CD4-positive, CD25-positive, alpha-beta regulatory T cell (primary cell): ENCODE data around the gene SRGAP3. TPM values are rescaled to one million over a fixed set of nuclear protein-coding genes. Genes with fewer than 3 reads are reported as not detected.

Source experiments
- ATAC-seq, 2 donors: fragments of 150-1000 bp; cut with Tn5 transposase; one replicate each; pipeline ENCODE4 v1.10.0; 2021; ENCODE audit warnings: low read depth in 2 of 2, moderate number of reproducible peaks in 2 of 2, moderate library complexity in 1 of 2
- DNase-seq, 3 donors: peaks; one replicate each; pipeline versions ENCODE4 v3.0.0 to v3.0.0-alpha.2; 2012 to 2022; ENCODE audit warnings: mixed read lengths in 1 of 3
- H3K27ac ChIP-seq: one replicate; pipeline ENCODE4 v1.7.0; 2013; ENCODE audit warnings: mild to moderate bottlenecking, low read length; ENCODE audit not compliant: insufficient read depth, poor library complexity, severe bottlenecking
- H3K27me3 ChIP-seq: one replicate; pipeline ENCODE4 v1.7.0; 2013; ENCODE audit warnings: low read length; ENCODE audit not compliant: control insufficient read depth, insufficient read depth
- H3K36me3 ChIP-seq: one replicate; pipeline ENCODE4 v1.7.0; 2013; ENCODE audit warnings: mild to moderate bottlenecking, low read length, moderate library complexity; ENCODE audit not compliant: control insufficient read depth, insufficient read depth
- H3K4me1 ChIP-seq: 2 replicates; pipeline ENCODE4 v1.7.0; 2013; ENCODE audit warnings: mild to moderate bottlenecking, low read length; ENCODE audit not compliant: insufficient read depth, control insufficient read depth, poor library complexity, severe bottlenecking
- H3K4me3 ChIP-seq: one replicate; pipeline ENCODE4 v1.7.0; 2013; ENCODE audit warnings: low read depth, mild to moderate bottlenecking, low read length, moderate library complexity
- H3K9me3 ChIP-seq, 2 experiments: 1 replicate in 1 of 2; 2 replicates in 1 of 2; pipeline ENCODE4 v1.7.0; 2013; ENCODE audit warnings: low read length in 2 of 2, mild to moderate bottlenecking in 1 of 2, moderate library complexity in 1 of 2; ENCODE audit not compliant: control insufficient read depth in 2 of 2
- H3K27ac Mint-ChIP-seq, 3 donors: one replicate each; pipeline ENCODE4 v1.8.0; 2020 to 2022; ENCODE audit warnings: mild to moderate bottlenecking in 3 of 3, mixed read lengths in 3 of 3, moderate library complexity in 2 of 3
- H3K27me3 Mint-ChIP-seq: one replicate; pipeline ENCODE4 v1.8.0; 2022; ENCODE audit warnings: mild to moderate bottlenecking, mixed read lengths
- H3K36me3 Mint-ChIP-seq: one replicate; pipeline ENCODE4 v1.8.0; 2020; ENCODE audit warnings: mixed read lengths
- H3K4me1 Mint-ChIP-seq, 4 donors: one replicate each; pipeline ENCODE4 v1.8.0; 2020 to 2022; ENCODE audit warnings: mixed read lengths in 4 of 4, mild to moderate bottlenecking in 1 of 4
- H3K4me3 Mint-ChIP-seq, 4 donors: one replicate each; pipeline ENCODE4 v1.8.0; 2020 to 2022; ENCODE audit warnings: mild to moderate bottlenecking in 4 of 4, mixed read lengths in 4 of 4, moderate library complexity in 3 of 4
- H3K9me3 Mint-ChIP-seq, 7 donors: one replicate each; pipeline ENCODE4 v1.8.0; 2020 to 2022; ENCODE audit warnings: mixed read lengths in 7 of 7, mild to moderate bottlenecking in 3 of 7, moderate library complexity in 2 of 7
- polyA plus RNA-seq, 4 donors: library from polyadenylated mRNA; unstranded; fragments of 300-500 nt; fragmentation: Illumina TruSeq; gene quantifications; one replicate each; pipeline ENCODE4 v1.2.3, GENCODE V29; 2021
- total RNA-seq: library from RNA; stranded (reverse); gene quantifications from one replicate; pipeline ENCODE4 v1.2.3, GENCODE V29; 2022

SRGAP3 gene
- total and polyA plus RNA-seq, 5 donors from 2014 or later, result 1.8 to 8.1 (median 2.8) TPM

DNA sequence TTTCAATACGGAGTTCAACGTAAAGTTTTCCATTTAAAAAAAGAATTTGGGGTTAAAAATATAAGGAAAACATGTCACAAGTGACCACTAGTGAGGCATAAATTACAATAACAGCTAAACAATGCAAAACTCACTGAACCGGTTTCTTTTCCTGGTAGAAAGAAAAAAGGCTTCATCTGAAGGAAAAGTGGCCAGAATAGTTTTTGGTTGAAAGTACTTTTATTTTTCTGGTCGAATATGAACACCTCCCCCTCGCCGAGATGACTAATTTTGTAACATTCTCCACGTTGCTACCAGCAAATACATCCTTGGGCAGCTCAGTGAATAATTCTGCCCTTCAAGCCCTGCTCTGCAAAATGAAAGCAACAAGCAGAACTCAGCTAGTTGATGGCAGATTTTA, 3.9 kb upstream of the SRGAP3 start:
- ATAC-seq (no peak), DNase-seq (no peak)
- Mint-ChIP-seq H3K4me3 (no peak overlapping the region), H3K4me1 (peaks cover 4 to 17% (median 12%) of the 10 kb centered on the region in 4 donors), H3K9me3 (peaks cover 0 to 5% (median 1%) of the 10 kb centered on the region in 7 donors), H3K36me3 (no peaks in the 10 kb centered on the region), H3K27me3 (peaks cover 22% of the 10 kb centered on the region), H3K27ac (no peak overlapping the region)
- no peak overlapping the region for H3K4me3 ChIP-seq
- peaks cover 4 to 6% of the 10 kb centered on the region in 2 experiments for H3K9me3 ChIP-seq
- no peaks in the 10 kb centered on the region for H3K36me3 ChIP-seq
- H3K27ac ChIP-seq, result no peak overlapping the region
- H3K27me3 ChIP-seq, result peaks cover 10% of the 10 kb centered on the region
- H3K4me1 ChIP-seq, result peaks cover 17% of the 10 kb centered on the region

DNA sequence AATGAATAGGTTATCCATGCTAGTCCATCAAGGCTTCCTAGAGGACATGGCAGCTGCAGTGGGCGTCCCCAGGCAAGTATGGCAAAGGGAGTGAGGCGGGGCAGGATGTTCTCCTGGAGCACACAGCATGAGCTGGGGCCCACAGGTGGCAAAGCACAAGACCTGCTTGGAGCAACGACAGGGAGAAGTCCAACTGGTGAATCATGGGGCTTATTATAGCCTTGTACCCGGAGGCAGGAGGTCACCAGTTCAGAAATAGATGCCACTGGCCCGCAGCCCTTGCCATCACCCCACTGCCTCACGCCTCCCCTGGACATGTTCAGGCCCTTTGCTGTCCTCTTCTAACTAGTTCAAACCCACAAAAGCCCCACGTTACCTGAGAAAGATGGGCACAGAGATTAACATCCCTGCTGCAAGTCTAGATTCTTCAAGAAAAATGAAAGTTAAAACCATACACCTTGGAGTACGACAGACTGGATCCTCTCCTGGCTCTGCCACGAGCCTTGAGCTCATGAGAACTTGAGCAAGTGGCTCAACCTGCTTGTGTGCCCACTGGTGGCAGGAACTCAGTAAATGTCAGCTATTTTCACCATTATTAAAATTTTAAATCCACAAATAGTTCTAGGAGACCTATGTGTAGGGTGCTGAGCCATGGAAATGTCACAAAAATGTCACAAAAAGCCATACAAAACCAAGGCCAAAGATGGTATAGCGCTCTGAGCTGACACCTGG, 1.8 kb upstream of the SRGAP3 start:
- no peaks in the 10 kb centered on the region for H3K9me3 Mint-ChIP-seq
- no peak overlapping the region for H3K4me3 Mint-ChIP-seq
- peaks cover 8 to 37% (median 18%) of the 10 kb centered on the region in 4 donors for H3K4me1 Mint-ChIP-seq
- H3K9me3 ChIP-seq, result no peaks in the 10 kb centered on the region
- no peak overlapping the region for H3K4me3 ChIP-seq
- ATAC-seq (no peak), DNase-seq (no peak)
- H3K27ac Mint-ChIP-seq, result no peak overlapping the region
- peaks cover 4% of the 10 kb centered on the region for H3K27me3 ChIP-seq
- H3K27me3 Mint-ChIP-seq, result peaks cover 17% of the 10 kb centered on the region
- H3K4me1 ChIP-seq, result peaks cover 29% of the 10 kb centered on the region
- no peak overlapping the region for H3K27ac ChIP-seq
- no peaks in the 10 kb centered on the region for H3K36me3 Mint-ChIP-seq
- H3K36me3 ChIP-seq, result no peaks in the 10 kb centered on the region

GRCh38 chr3:9250236-9250635, 790 bp upstream of the SRGAP3 start:
- peak overlapping the region; percentile 91 for H3K4me3 ChIP-seq
- Mint-ChIP-seq H3K27ac (peak overlapping the region in 2 of 3 donors; percentile 68 to 80), H3K9me3 (no peaks in the 10 kb centered on the region), H3K27me3 (peaks cover 14% of the 10 kb centered on the region), H3K4me3 (peak overlapping the region in 1 of 4 donors; percentile 93), H3K4me1 (peaks cover 11 to 44% (median 21%) of the 10 kb centered on the region in 4 donors), H3K36me3 (no peaks in the 10 kb centered on the region)
- H3K9me3 ChIP-seq, result no peaks in the 10 kb centered on the region
- no peak for DNase-seq
- peaks cover 29% of the 10 kb centered on the region for H3K4me1 ChIP-seq
- no peaks in the 10 kb centered on the region for H3K36me3 ChIP-seq
- ATAC-seq, result no peak
- H3K27ac ChIP-seq, result peak overlapping the region; percentile 26
- peaks cover 4% of the 10 kb centered on the region for H3K27me3 ChIP-seq

GRCh38 chr3:9248522-9249271, 749 bp downstream of the SRGAP3 start:
- peak overlapping the region in 2 of 3 donors; percentile 68 to 80 for H3K27ac Mint-ChIP-seq

GRCh38 chr3:9247941-9248521, 1.4 kb downstream of the SRGAP3 start:
- peaks cover 13 to 49% (median 22%) of the 10 kb centered on the region in 4 donors for H3K4me1 Mint-ChIP-seq
- Histone ChIP-seq H3K36me3 (no peaks in the 10 kb centered on the region), H3K4me3 (peak overlapping the region; percentile 91), H3K27ac (no peak overlapping the region), H3K4me1 (peaks cover 29% of the 10 kb centered on the region), H3K27me3 (no peaks in the 10 kb centered on the region), H3K9me3 (no peaks in the 10 kb centered on the region)
- peak overlapping the region in 2 of 3 donors; percentile 57 to 80 for H3K27ac Mint-ChIP-seq
- peak overlapping the region; percentile 90 to 95 (median 94) for H3K4me3 Mint-ChIP-seq
- DNase-seq, result peak in 2 of 3 donors; percentile 29 to 33
- ATAC-seq, result no peak
- no peaks in the 10 kb centered on the region for H3K27me3 Mint-ChIP-seq
- no peaks in the 10 kb centered on the region for H3K9me3 Mint-ChIP-seq
- no peaks in the 10 kb centered on the region for H3K36me3 Mint-ChIP-seq

More at GRCh38 chr3:9248522-9249271, 749 bp downstream of the SRGAP3 start:
- DNase-seq (peak in 1 of 3 donors; percentile 20), ATAC-seq (no peak)
- H3K27me3 Mint-ChIP-seq, result peaks cover 7% of the 10 kb centered on the region
- H3K4me1 ChIP-seq, result peaks cover 29% of the 10 kb centered on the region
- H3K36me3 ChIP-seq, result no peaks in the 10 kb centered on the region
- peak overlapping the region; percentile 90 to 95 (median 94) for H3K4me3 Mint-ChIP-seq
- no peaks in the 10 kb centered on the region for H3K9me3 ChIP-seq
- H3K4me3 ChIP-seq, result peak overlapping the region; percentile 91
- no peak overlapping the region for H3K27ac ChIP-seq
- H3K9me3 Mint-ChIP-seq, result no peaks in the 10 kb centered on the region
- H3K36me3 Mint-ChIP-seq, result no peaks in the 10 kb centered on the region
- peaks cover 13 to 49% (median 21%) of the 10 kb centered on the region in 4 donors for H3K4me1 Mint-ChIP-seq
- H3K27me3 ChIP-seq, result no peaks in the 10 kb centered on the region

GRCh38 chr3:9247361-9247940, 2.0 kb downstream of the SRGAP3 start:
- Mint-ChIP-seq H3K27me3 (no peaks in the 10 kb centered on the region), H3K36me3 (no peaks in the 10 kb centered on the region), H3K9me3 (no peaks in the 10 kb centered on the region), H3K4me3 (peak overlapping the region; percentile 90 to 95 (median 94)), H3K4me1 (peaks cover 13 to 49% (median 24%) of the 10 kb centered on the region in 4 donors), H3K27ac (no peak overlapping the region)
- Histone ChIP-seq H3K36me3 (no peaks in the 10 kb centered on the region), H3K27ac (no peak overlapping the region), H3K4me1 (peaks cover 29% of the 10 kb centered on the region), H3K9me3 (no peaks in the 10 kb centered on the region), H3K4me3 (no peak overlapping the region), H3K27me3 (no peaks in the 10 kb centered on the region)
- DNase-seq (no peak), ATAC-seq (no peak)

DNA sequence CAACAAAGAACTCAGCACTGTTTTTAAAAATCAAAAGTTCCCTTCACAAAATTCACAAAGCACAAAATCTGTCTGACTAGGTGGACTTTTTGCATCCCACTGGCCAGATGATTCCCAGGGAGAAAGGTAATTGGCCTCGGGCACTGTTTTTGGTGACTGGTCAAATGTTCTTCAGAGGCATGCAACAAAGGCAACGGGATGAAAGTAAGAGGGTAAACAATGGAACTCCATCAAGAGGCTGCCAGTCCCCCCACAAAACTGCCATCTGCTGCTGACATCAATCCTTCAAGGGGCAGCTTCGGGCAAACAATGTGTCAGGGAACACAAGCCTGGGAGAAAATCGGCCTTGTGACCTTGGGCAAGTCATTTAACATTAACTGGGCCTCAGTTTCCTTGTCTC, 3.3 kb downstream of the SRGAP3 start:
- H3K27ac Mint-ChIP-seq, result no peak overlapping the region
- no peak for ATAC-seq

More for the DNA sequence above, 3.3 kb downstream of the SRGAP3 start:
- Mint-ChIP-seq H3K36me3 (peaks cover 4% of the 10 kb centered on the region), H3K9me3 (no peaks in the 10 kb centered on the region), H3K27me3 (no peaks in the 10 kb centered on the region), H3K4me1 (peaks cover 13 to 53% (median 24%) of the 10 kb centered on the region in 4 donors), H3K4me3 (peak overlapping the region in 2 of 4 donors; percentile 7 to 93)
- no peak overlapping the region for H3K4me3 ChIP-seq
- peaks cover 29% of the 10 kb centered on the region for H3K4me1 ChIP-seq
- H3K9me3 ChIP-seq, result no peaks in the 10 kb centered on the region
- no peaks in the 10 kb centered on the region for H3K27me3 ChIP-seq
- no peaks in the 10 kb centered on the region for H3K36me3 ChIP-seq
- no peak overlapping the region for H3K27ac ChIP-seq
- DNase-seq, result no peak
